H1 (cell line): ENCODE results near the gene LTO1. TPM values are rescaled to one million over a fixed set of nuclear protein-coding genes. Genes with fewer than 3 reads are reported as not detected.

Source experiments
- CTBP2 ChIP-seq: IDR thresholded peaks from 2 replicates; pipeline ENCODE4 v1.7.0; 2011; ENCODE audit warnings: borderline replicate concordance, mild to moderate bottlenecking, moderate library complexity, mixed read lengths, low read length; ENCODE audit not compliant: insufficient read depth, insufficient read length
- EP300 ChIP-seq, 2 experiments: IDR thresholded peaks; 1 replicate in 1 of 2; 2 replicates in 1 of 2; pipeline ENCODE4 v1.6.1; 2011 to 2012; ENCODE audit warnings: low read depth in 2 of 2, low read length in 2 of 2, mild to moderate bottlenecking in 2 of 2, borderline replicate concordance in 1 of 2, inconsistent platforms in 1 of 2, moderate library complexity in 1 of 2
- JUND ChIP-seq: IDR thresholded peaks from 2 replicates; pipeline ENCODE4 v1.6.1; 2011; ENCODE audit warnings: mild to moderate bottlenecking, improper control_type of control experiment, low read length
- SP2 ChIP-seq: IDR thresholded peaks from 2 replicates; pipeline ENCODE4 v1.6.1; 2012; ENCODE audit warnings: mild to moderate bottlenecking, low read length, inconsistent platforms
- ZNF274 ChIP-seq: IDR thresholded peaks from 2 replicates; pipeline ENCODE4 v1.7.0; 2012; ENCODE audit warnings: low read length, borderline replicate concordance; ENCODE audit errors: extremely low read depth
- polyA plus RNA-seq, 7 experiments: library from polyadenylated mRNA; depleted of rRNA in 3 of 7; stranded (reverse) in 5 of 7; unstranded in 2 of 7; fragments of >200 nt in 5 of 7; fragments of 200-250 nt in 2 of 7; gene quantifications; 1 replicate in 5 of 7; 2 replicates in 1 of 7; 4 replicates in 1 of 7; pipeline versions ENCODE4 v1.2.1 to v1.2.3, GENCODE V29; 2011 to 2013; ENCODE audit warnings: missing spikeins in 2 of 7, mixed read lengths in 2 of 7
- total RNA-seq: library from RNA; stranded (reverse); fragmentation: NEBNext Ultra II Directional; extraction: Animal tissue kit (Norgen Biotek cat#: 25700); gene quantifications from 2 replicates; pipeline ENCODE4 v1.2.1, GENCODE V29; 2021
- TF ChIP-seq, protein P1 (sequence below): fragments of 300-600 bp; sonication (generic); IDR thresholded peaks from 2 replicates; pipeline ENCODE4 v1.7.1; 2012; ENCODE audit warnings: low read length, moderate library complexity, mild to moderate bottlenecking, inconsistent platforms; ENCODE audit not compliant: insufficient replicate concordance

Gene LTO1
- total and polyA plus RNA-seq, 2 of the 8 experiments (the other 6 are each of a cell fraction or from before 2014, with no cell fraction given) = 15.4 to 21.3 TPM

DNA sequence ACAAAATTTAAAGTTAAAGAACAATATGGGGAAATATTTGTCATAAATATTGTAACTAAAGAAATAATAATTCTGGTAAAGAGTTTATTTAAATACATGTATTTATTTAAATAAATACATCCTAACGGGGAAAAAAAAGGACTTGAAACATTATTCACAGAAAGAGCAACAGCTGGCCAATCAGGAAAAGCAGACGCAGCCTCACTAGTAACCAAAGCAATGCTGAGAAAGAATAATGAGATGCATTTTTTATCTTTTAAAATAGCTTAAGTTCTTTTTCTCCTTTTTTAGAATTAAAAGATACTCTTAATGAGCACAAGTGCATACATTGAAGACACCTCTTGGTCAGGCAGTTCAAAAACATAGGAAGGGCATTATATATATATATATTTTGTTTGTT, 2.6 kb upstream of the LTO1 start (continued):
- TF ChIP-seq, protein P1, sequence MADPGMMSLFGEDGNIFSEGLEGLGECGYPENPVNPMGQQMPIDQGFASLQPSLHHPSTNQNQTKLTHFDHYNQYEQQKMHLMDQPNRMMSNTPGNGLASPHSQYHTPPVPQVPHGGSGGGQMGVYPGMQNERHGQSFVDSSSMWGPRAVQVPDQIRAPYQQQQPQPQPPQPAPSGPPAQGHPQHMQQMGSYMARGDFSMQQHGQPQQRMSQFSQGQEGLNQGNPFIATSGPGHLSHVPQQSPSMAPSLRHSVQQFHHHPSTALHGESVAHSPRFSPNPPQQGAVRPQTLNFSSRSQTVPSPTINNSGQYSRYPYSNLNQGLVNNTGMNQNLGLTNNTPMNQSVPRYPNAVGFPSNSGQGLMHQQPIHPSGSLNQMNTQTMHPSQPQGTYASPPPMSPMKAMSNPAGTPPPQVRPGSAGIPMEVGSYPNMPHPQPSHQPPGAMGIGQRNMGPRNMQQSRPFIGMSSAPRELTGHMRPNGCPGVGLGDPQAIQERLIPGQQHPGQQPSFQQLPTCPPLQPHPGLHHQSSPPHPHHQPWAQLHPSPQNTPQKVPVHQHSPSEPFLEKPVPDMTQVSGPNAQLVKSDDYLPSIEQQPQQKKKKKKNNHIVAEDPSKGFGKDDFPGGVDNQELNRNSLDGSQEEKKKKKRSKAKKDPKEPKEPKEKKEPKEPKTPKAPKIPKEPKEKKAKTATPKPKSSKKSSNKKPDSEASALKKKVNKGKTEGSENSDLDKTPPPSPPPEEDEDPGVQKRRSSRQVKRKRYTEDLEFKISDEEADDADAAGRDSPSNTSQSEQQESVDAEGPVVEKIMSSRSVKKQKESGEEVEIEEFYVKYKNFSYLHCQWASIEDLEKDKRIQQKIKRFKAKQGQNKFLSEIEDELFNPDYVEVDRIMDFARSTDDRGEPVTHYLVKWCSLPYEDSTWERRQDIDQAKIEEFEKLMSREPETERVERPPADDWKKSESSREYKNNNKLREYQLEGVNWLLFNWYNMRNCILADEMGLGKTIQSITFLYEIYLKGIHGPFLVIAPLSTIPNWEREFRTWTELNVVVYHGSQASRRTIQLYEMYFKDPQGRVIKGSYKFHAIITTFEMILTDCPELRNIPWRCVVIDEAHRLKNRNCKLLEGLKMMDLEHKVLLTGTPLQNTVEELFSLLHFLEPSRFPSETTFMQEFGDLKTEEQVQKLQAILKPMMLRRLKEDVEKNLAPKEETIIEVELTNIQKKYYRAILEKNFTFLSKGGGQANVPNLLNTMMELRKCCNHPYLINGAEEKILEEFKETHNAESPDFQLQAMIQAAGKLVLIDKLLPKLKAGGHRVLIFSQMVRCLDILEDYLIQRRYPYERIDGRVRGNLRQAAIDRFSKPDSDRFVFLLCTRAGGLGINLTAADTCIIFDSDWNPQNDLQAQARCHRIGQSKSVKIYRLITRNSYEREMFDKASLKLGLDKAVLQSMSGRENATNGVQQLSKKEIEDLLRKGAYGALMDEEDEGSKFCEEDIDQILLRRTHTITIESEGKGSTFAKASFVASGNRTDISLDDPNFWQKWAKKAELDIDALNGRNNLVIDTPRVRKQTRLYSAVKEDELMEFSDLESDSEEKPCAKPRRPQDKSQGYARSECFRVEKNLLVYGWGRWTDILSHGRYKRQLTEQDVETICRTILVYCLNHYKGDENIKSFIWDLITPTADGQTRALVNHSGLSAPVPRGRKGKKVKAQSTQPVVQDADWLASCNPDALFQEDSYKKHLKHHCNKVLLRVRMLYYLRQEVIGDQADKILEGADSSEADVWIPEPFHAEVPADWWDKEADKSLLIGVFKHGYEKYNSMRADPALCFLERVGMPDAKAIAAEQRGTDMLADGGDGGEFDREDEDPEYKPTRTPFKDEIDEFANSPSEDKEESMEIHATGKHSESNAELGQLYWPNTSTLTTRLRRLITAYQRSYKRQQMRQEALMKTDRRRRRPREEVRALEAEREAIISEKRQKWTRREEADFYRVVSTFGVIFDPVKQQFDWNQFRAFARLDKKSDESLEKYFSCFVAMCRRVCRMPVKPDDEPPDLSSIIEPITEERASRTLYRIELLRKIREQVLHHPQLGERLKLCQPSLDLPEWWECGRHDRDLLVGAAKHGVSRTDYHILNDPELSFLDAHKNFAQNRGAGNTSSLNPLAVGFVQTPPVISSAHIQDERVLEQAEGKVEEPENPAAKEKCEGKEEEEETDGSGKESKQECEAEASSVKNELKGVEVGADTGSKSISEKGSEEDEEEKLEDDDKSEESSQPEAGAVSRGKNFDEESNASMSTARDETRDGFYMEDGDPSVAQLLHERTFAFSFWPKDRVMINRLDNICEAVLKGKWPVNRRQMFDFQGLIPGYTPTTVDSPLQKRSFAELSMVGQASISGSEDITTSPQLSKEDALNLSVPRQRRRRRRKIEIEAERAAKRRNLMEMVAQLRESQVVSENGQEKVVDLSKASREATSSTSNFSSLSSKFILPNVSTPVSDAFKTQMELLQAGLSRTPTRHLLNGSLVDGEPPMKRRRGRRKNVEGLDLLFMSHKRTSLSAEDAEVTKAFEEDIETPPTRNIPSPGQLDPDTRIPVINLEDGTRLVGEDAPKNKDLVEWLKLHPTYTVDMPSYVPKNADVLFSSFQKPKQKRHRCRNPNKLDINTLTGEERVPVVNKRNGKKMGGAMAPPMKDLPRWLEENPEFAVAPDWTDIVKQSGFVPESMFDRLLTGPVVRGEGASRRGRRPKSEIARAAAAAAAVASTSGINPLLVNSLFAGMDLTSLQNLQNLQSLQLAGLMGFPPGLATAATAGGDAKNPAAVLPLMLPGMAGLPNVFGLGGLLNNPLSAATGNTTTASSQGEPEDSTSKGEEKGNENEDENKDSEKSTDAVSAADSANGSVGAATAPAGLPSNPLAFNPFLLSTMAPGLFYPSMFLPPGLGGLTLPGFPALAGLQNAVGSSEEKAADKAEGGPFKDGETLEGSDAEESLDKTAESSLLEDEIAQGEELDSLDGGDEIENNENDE = no peak
- TF ChIP-seq ZNF274 = no peak
- no peak for TF ChIP-seq SP2
- TF ChIP-seq JUND = no peak
- no peak for TF ChIP-seq EP300 (IDR thresholded peaks at IDR 0.05; ENCODE audit: borderline replicate concordance in 1 of 2, low read depth in 2 of 2, low read length in 2 of 2)
- no peak for TF ChIP-seq CTBP2
